Measurements from ENCODE around the gene ADAM19. TPM values are rescaled to one million over a fixed set of nuclear protein-coding genes. Genes with fewer than 3 reads are reported as not detected.

ADAM19 gene
- total RNA-seq, 4 donors from 2014 or later: 6.4 to 15.2 (median 10.0) TPM

DNA sequence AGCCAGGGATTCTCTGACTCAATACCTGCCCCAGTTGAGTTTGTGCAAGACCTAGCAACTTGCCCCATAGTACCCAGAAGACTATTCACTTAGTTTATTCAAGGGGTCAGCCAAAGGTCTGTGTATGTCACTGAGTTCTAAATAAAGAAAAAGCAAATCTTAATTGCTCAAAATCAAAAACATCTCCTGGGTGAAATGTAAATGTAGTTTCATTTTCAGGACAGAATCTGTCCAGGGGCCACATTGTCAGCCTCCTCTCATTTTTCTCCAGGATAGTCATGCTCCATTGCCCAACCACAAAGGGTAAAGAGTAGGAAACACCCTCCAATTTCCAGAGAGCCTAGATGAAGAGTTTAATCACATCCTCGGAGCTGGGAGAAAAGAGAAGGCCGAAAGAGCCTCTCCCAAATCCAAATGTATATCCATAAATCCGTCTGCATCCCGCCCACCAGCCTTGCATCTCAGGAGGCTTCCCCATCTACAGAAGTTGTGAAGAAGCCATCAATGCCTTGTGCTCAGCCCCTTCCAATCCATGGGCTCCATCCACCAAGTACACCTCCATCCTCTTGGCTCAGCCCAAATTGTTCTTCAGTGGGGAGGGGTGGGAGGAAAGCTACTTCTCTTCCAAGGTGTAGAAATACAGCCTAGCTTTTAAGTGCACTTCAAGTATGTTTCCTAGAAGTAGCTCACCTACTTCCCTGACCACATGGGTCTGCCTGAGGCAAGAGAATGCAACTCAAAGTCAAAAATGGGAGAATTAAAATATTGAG, 26.9 kb downstream of the ADAM19 start:
- WGBS, 2 donors: 68 to 69% methylated on average over 4 of the region's 4 CpGs
- Histone ChIP-seq H3K9me3 (no peaks in the 10 kb centered on the region), H3K27me3 (no peaks in the 10 kb centered on the region), H3K27ac (peak overlapping the region in 1 of 3 donors; percentile 25), H3K36me3 (no peaks in the 10 kb centered on the region), H3K4me1 (peaks cover 6 to 39% of the 10 kb centered on the region in 2 donors), H3K4me3 (replicated peaks in 1 of 3) (no peak overlapping the region)
- no peak for DNase-seq
- TF ChIP-seq, protein P1, sequence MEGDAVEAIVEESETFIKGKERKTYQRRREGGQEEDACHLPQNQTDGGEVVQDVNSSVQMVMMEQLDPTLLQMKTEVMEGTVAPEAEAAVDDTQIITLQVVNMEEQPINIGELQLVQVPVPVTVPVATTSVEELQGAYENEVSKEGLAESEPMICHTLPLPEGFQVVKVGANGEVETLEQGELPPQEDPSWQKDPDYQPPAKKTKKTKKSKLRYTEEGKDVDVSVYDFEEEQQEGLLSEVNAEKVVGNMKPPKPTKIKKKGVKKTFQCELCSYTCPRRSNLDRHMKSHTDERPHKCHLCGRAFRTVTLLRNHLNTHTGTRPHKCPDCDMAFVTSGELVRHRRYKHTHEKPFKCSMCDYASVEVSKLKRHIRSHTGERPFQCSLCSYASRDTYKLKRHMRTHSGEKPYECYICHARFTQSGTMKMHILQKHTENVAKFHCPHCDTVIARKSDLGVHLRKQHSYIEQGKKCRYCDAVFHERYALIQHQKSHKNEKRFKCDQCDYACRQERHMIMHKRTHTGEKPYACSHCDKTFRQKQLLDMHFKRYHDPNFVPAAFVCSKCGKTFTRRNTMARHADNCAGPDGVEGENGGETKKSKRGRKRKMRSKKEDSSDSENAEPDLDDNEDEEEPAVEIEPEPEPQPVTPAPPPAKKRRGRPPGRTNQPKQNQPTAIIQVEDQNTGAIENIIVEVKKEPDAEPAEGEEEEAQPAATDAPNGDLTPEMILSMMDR (IDR thresholded peaks at IDR 0.05): no peak
- TF ChIP-seq POLR2A (IDR thresholded peaks at IDR 0.05): no peak
- intact Hi-C loops (cut with DNase I): no loop called here

DNA sequence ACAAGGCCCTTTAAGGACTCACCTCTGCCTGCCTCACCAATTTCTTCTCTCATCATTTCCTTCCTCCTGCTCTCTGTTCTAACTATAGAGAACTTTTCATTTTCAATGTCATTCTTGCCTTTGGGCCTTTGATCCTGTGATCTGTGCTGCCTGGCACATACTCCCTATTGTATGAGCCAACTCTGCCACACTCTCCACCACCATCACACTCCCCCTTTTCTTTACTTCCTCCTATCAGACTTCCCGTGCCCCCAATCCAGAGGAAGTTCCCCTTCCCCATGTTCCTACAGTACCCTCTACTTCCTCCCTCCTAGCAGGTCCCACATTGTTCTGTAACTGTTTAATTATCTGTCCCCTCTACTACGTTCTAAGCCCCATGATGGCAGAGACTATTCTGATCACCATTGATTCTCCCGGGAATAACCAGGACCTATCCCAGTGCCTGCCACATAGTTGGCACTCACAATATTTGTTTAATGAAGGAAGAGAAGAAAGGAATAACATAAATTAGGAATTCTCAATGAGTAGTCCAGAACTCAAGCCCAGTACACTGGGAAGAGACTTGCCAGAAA, 27.5 kb downstream of the ADAM19 start:
- no peaks in the 10 kb centered on the region for H3K9me3 ChIP-seq
- 82 to 83% methylated on average over 3 of the region's 3 CpGs for whole genome bisulfite sequencing, 2 donors
- intact Hi-C loops (cut with DNase I): no loop called here
- no peak for DNase-seq
- H3K27ac ChIP-seq: peak overlapping the region in 1 of 3 donors; percentile 25
- H3K4me1 ChIP-seq: peaks cover 6 to 41% of the 10 kb centered on the region in 2 donors
- H3K36me3 ChIP-seq: no peaks in the 10 kb centered on the region
- no peaks in the 10 kb centered on the region for H3K27me3 ChIP-seq
- no peak overlapping the region for H3K4me3 ChIP-seq (replicated peaks in 1 of 3)
- TF ChIP-seq POLR2A (IDR thresholded peaks at IDR 0.05): no peak
- TF ChIP-seq, protein P1 (IDR thresholded peaks at IDR 0.05): no peak

- TF ChIP-seq, protein P1 (IDR thresholded peaks at IDR 0.05): no peak
- no peak for TF ChIP-seq POLR2A (IDR thresholded peaks at IDR 0.05)
- no peaks in the 10 kb centered on the region for H3K9me3 ChIP-seq
- H3K27ac ChIP-seq: no peak overlapping the region
- peaks cover 6 to 41% of the 10 kb centered on the region in 2 donors for H3K4me1 ChIP-seq
- H3K4me3 ChIP-seq (replicated peaks in 1 of 3): no peak overlapping the region
- WGBS, 2 donors: 80 to 81% methylated on average over 6 of the region's 6 CpGs
- H3K36me3 ChIP-seq: no peaks in the 10 kb centered on the region
- H3K27me3 ChIP-seq: no peaks in the 10 kb centered on the region
- no peak for DNase-seq
- intact Hi-C loops (cut with DNase I): no loop called here
These were observed 29.0 kb downstream of the ADAM19 start for GRCh38 chr5:157546456-157547100.

DNA sequence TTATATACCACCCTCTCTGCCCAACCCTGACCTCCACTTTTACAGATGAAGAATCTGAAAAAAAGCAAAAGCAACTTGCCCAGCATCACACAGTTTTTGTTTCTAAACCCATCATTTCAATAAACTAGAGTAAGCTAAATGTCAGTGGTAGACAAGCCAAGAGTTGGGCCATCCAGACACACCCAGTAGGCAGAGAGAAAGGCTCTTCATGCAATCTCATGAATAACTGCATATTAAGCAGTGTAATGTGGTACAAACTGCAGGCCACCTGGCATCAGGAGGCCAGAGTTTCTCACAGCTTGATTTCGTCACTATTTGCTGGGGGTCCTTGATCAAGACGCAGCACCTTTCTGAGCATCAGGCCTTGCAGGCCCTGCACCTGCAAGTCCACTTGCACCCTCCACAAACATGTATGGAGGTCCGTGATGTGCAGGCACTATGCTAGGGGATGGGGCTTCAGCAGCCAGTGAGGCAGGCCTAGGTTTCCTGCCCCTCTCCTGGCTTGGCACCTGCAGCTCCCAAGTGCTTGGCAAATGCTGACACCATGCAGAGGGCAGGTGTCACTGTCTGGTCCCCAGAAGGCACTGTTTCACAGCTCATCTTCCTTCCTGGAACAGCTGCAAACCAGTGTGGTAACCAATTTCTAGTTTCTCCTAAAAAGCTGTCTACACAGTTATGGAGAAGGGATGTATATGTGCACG, 29.8 kb downstream of the ADAM19 start:
- Histone ChIP-seq H3K36me3 (no peaks in the 10 kb centered on the region), H3K4me1 (peaks cover 6 to 41% of the 10 kb centered on the region in 2 donors), H3K27ac (no peak overlapping the region), H3K27me3 (no peaks in the 10 kb centered on the region), H3K4me3 (replicated peaks in 1 of 3) (no peak overlapping the region), H3K9me3 (no peaks in the 10 kb centered on the region)
- no peak for TF ChIP-seq POLR2A (IDR thresholded peaks at IDR 0.05)
- TF ChIP-seq, protein P1 (IDR thresholded peaks at IDR 0.05): no peak
- intact Hi-C loops (cut with DNase I): no loop called here
- WGBS, 2 donors: 92 to 100% methylated on average over 4 of the region's 4 CpGs
- DNase-seq: no peak
